ENCODE measurements around the gene APOBEC2.
A peak's percentile ranks its signal among the peaks of the same experiment; 100 is the strongest.

The APOBEC2 gene

GRCh38 chr6:41085182-41085581, 32.2 kb downstream of the APOBEC2 start:
- no peaks in the 10 kb centered on the region for H3K4me1 ChIP-seq (ENCODE audit: control insufficient read depth in 1 of 2, insufficient read depth in 2 of 2, low read length in 2 of 2)
- H2BK120ac ChIP-seq (ENCODE audit: insufficient read depth, low read length, poor library complexity), result no peak overlapping the region
- H3K79me2 ChIP-seq (ENCODE audit: control insufficient read depth, insufficient read depth, low read length, poor library complexity), result peaks cover 2% of the 10 kb centered on the region

DNA sequence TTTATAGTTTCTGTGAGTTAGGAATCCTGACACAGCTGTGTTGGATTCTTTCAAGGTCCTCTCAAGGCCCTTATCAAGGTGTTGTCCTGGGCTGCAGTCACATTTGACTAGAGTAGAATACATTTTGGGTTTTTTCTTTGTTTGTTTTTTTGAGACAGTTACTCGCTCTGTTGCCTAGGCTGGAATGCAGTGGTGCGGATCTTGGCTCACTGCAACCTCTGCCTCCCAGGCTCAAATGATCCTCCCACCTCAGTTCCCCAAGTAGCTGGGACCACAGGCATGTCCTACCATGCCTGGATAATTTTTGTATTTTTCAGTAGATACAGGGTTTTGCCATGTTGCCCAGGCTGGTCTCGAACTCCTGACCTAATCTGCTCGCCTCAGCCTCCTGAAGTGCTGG, 35.4 kb downstream of the APOBEC2 start:
- H3K4me1 ChIP-seq (ENCODE audit: control insufficient read depth in 1 of 2, insufficient read depth in 2 of 2, low read length in 2 of 2), result no peaks in the 10 kb centered on the region
- no peak overlapping the region for H3K4me2 ChIP-seq (ENCODE audit: low read length)
- no peak overlapping the region for H4K8ac ChIP-seq (ENCODE audit: low read depth, low read length)
- H3K4me3 ChIP-seq (ENCODE audit: low read depth, low read length), result no peak overlapping the region
- no peak overlapping the region for H4K91ac ChIP-seq (ENCODE audit: low read depth, low read length)
- peaks cover 28 to 38% of the 10 kb centered on the region in 2 experiments for H3K36me3 ChIP-seq (ENCODE audit: control insufficient read depth in 1 of 2, insufficient read depth in 2 of 2, low read length in 2 of 2)
- no peak overlapping the region for H3K14ac ChIP-seq (ENCODE audit: low read length)
- no peak overlapping the region for H3K27ac ChIP-seq (ENCODE audit: low read depth, low read length)
- no CpG with 5 or more reads among the region's 4 CpGs for WGBS (ENCODE audit: extremely low coverage, insufficient coverage, insufficient read length)
- H2AFZ ChIP-seq (ENCODE audit: insufficient read depth, low read length, poor library complexity), result no peak overlapping the region
- no peaks in the 10 kb centered on the region for H3K9me3 ChIP-seq (ENCODE audit: insufficient read depth, low read depth, low read length)
- no peaks in the 10 kb centered on the region for H3K27me3 ChIP-seq (ENCODE audit: insufficient read depth, low read length)
- no peak overlapping the region for H3K4ac ChIP-seq (ENCODE audit: low read depth, low read length)
- no peak overlapping the region for H2BK120ac ChIP-seq (ENCODE audit: insufficient read depth, low read length, poor library complexity)
- H4K12ac ChIP-seq (ENCODE audit: low read depth, low read length), result no peak overlapping the region
- no peak for DNase-seq
- no peak overlapping the region for H2AK5ac ChIP-seq (ENCODE audit: low read length)
- H3K79me1 ChIP-seq (ENCODE audit: low read length), result no peaks in the 10 kb centered on the region
- no peak overlapping the region for H2BK12ac ChIP-seq (ENCODE audit: low read length)
- no peak overlapping the region for H3K9ac ChIP-seq (ENCODE audit: low read length)
- H3K23ac ChIP-seq (ENCODE audit: low read length), result no peak overlapping the region
- H3K79me2 ChIP-seq (ENCODE audit: control insufficient read depth, insufficient read depth, low read length, poor library complexity), result no peaks in the 10 kb centered on the region
- no peak overlapping the region for H2BK5ac ChIP-seq (ENCODE audit: low read depth, low read length, poor library complexity)
- no peak overlapping the region for H3K18ac ChIP-seq (ENCODE audit: low read length)

More at GRCh38 chr6:41085182-41085581, 32.2 kb downstream of the APOBEC2 start:
- Histone ChIP-seq H3K4me2 (ENCODE audit: low read length) (no peak overlapping the region), H2AK5ac (ENCODE audit: low read length) (no peak overlapping the region), H3K27ac (ENCODE audit: low read depth, low read length) (no peak overlapping the region), H3K36me3 (ENCODE audit: control insufficient read depth in 1 of 2, insufficient read depth in 2 of 2, low read length in 2 of 2) (peaks cover 26 to 30% of the 10 kb centered on the region in 2 experiments), H3K4me3 (ENCODE audit: low read depth, low read length) (no peak overlapping the region), H3K4ac (ENCODE audit: low read depth, low read length) (no peak overlapping the region), H2BK5ac (ENCODE audit: low read depth, low read length, poor library complexity) (no peak overlapping the region), H2BK12ac (ENCODE audit: low read length) (no peak overlapping the region), H4K91ac (ENCODE audit: low read depth, low read length) (no peak overlapping the region), H3K18ac (ENCODE audit: low read length) (no peak overlapping the region), H3K27me3 (ENCODE audit: insufficient read depth, low read length) (no peaks in the 10 kb centered on the region), H4K12ac (ENCODE audit: low read depth, low read length) (no peak overlapping the region), H3K14ac (ENCODE audit: low read length) (no peak overlapping the region), H3K9me3 (ENCODE audit: insufficient read depth, low read depth, low read length) (no peaks in the 10 kb centered on the region), H3K79me1 (ENCODE audit: low read length) (no peaks in the 10 kb centered on the region), H3K23ac (ENCODE audit: low read length) (no peak overlapping the region), H4K8ac (ENCODE audit: low read depth, low read length) (no peak overlapping the region), H3K9ac (ENCODE audit: low read length) (no peak overlapping the region), H2AFZ (ENCODE audit: insufficient read depth, low read length, poor library complexity) (no peak overlapping the region)
- DNase-seq, result no peak

GRCh38 chr6:41090841-41091761, 38.1 kb downstream of the APOBEC2 start:
- no peaks in the 10 kb centered on the region for H3K79me2 ChIP-seq (ENCODE audit: control insufficient read depth, insufficient read depth, low read length, poor library complexity)
- H3K36me3 ChIP-seq (ENCODE audit: control insufficient read depth in 1 of 2, insufficient read depth in 2 of 2, low read length in 2 of 2), result peaks cover 32 to 48% of the 10 kb centered on the region in 2 experiments
- no peak overlapping the region for H2AK5ac ChIP-seq (ENCODE audit: low read length)
- DNase-seq, result no peak
- H3K9ac ChIP-seq (ENCODE audit: low read length), result no peak overlapping the region
- no peaks in the 10 kb centered on the region for H3K27me3 ChIP-seq (ENCODE audit: insufficient read depth, low read length)
- no peak overlapping the region for H2BK12ac ChIP-seq (ENCODE audit: low read length)
- H3K9me3 ChIP-seq (ENCODE audit: insufficient read depth, low read depth, low read length), result no peaks in the 10 kb centered on the region
- H3K4me1 ChIP-seq (ENCODE audit: control insufficient read depth in 1 of 2, insufficient read depth in 2 of 2, low read length in 2 of 2), result no peaks in the 10 kb centered on the region
- no peak overlapping the region for H3K4me2 ChIP-seq (ENCODE audit: low read length)
- H4K91ac ChIP-seq (ENCODE audit: low read depth, low read length), result no peak overlapping the region
- H3K79me1 ChIP-seq (ENCODE audit: low read length), result no peaks in the 10 kb centered on the region
- H3K14ac ChIP-seq (ENCODE audit: low read length), result no peak overlapping the region
- no peak overlapping the region for H2AFZ ChIP-seq (ENCODE audit: insufficient read depth, low read length, poor library complexity)
- no peak overlapping the region for H3K4me3 ChIP-seq (ENCODE audit: low read depth, low read length)
- H2BK5ac ChIP-seq (ENCODE audit: low read depth, low read length, poor library complexity), result no peak overlapping the region
- H2BK120ac ChIP-seq (ENCODE audit: insufficient read depth, low read length, poor library complexity), result no peak overlapping the region
- H3K4ac ChIP-seq (ENCODE audit: low read depth, low read length), result no peak overlapping the region
- no peak overlapping the region for H4K12ac ChIP-seq (ENCODE audit: low read depth, low read length)
- no peak overlapping the region for H3K18ac ChIP-seq (ENCODE audit: low read length)
- no peak overlapping the region for H3K23ac ChIP-seq (ENCODE audit: low read length)
- no peak overlapping the region for H3K27ac ChIP-seq (ENCODE audit: low read depth, low read length)
- WGBS (ENCODE audit: extremely low coverage, insufficient coverage, insufficient read length), result no CpG with 5 or more reads among the region's 1 CpG
- H4K8ac ChIP-seq (ENCODE audit: low read depth, low read length), result no peak overlapping the region

DNA sequence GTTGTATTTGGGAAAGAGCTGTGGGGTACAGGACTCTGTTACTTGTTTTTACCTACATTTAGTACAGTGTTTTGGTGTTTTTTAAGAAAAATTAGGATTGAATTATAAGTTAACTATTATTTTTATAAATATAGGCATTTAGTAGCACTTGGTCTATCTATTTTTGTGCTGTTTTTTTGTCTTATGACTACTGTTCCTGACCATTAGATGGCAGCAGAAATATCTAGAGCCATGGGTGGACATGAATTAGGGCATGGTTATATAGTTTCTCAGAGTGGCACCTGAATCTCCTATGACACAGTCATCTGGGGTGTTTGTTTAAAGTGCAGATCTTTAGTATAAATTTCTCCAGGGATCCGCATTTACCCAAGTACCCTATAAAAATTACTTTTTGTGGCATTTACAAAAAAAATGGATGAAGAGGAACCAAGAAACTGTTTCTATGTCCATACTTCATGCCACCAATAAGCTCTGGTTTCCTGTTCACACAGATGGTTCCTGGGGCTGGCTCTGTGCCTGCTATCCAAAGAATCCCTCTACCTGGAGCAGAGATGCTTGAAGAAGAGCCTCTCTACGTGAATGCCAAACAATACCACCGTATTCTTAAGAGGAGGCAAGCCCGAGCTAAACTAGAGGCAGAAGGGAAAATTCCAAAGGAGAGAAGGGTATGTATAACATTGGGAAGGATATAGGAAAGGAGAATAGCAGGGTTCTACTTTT, 39.6 kb downstream of the APOBEC2 start:
- Histone ChIP-seq H3K9me3 (ENCODE audit: insufficient read depth, low read depth, low read length) (no peaks in the 10 kb centered on the region), H3K4ac (ENCODE audit: low read depth, low read length) (no peak overlapping the region), H3K4me2 (ENCODE audit: low read length) (no peak overlapping the region), H3K36me3 (ENCODE audit: control insufficient read depth in 1 of 2, insufficient read depth in 2 of 2, low read length in 2 of 2) (peaks cover 34 to 59% of the 10 kb centered on the region in 2 experiments), H2AFZ (ENCODE audit: insufficient read depth, low read length, poor library complexity) (no peak overlapping the region), H3K23ac (ENCODE audit: low read length) (no peak overlapping the region), H3K18ac (ENCODE audit: low read length) (no peak overlapping the region), H4K8ac (ENCODE audit: low read depth, low read length) (no peak overlapping the region), H3K9ac (ENCODE audit: low read length) (no peak overlapping the region), H2AK5ac (ENCODE audit: low read length) (no peak overlapping the region), H3K27me3 (ENCODE audit: insufficient read depth, low read length) (no peaks in the 10 kb centered on the region), H3K14ac (ENCODE audit: low read length) (no peak overlapping the region), H4K91ac (ENCODE audit: low read depth, low read length) (no peak overlapping the region), H3K4me1 (ENCODE audit: control insufficient read depth in 1 of 2, insufficient read depth in 2 of 2, low read length in 2 of 2) (no peaks in the 10 kb centered on the region), H3K79me2 (ENCODE audit: control insufficient read depth, insufficient read depth, low read length, poor library complexity) (no peaks in the 10 kb centered on the region), H2BK5ac (ENCODE audit: low read depth, low read length, poor library complexity) (no peak overlapping the region), H3K27ac (ENCODE audit: low read depth, low read length) (no peak overlapping the region), H2BK120ac (ENCODE audit: insufficient read depth, low read length, poor library complexity) (no peak overlapping the region), H3K79me1 (ENCODE audit: low read length) (no peaks in the 10 kb centered on the region), H4K12ac (ENCODE audit: low read depth, low read length) (no peak overlapping the region), H3K4me3 (ENCODE audit: low read depth, low read length) (no peak overlapping the region), H2BK12ac (ENCODE audit: low read length) (no peak overlapping the region)
- no CpG with 5 or more reads among the region's 4 CpGs for WGBS (ENCODE audit: extremely low coverage, insufficient coverage, insufficient read length)
- peak in 1 of 2 donors; percentile 25 for DNase-seq
